Mesenchymal stem cell (in vitro differentiated cells and primary cell): ENCODE data around the gene OR6N2.

Source experiments
- DNase-seq: peaks from one replicate; pipeline ENCODE4 v3.0.0-alpha.2; 2013
- H2AFZ ChIP-seq: one replicate; pipeline ENCODE4 v1.6.1; 2013; ENCODE audit warnings: low read depth, mild to moderate bottlenecking, control low read depth, inconsistent platforms, low read length, moderate library complexity
- H2AK5ac ChIP-seq: 2 replicates; pipeline ENCODE4 v1.6.1; 2013; ENCODE audit warnings: low read length, moderate library complexity, mild to moderate bottlenecking, inconsistent platforms; ENCODE audit not compliant: severe bottlenecking
- H2BK120ac ChIP-seq: one replicate; pipeline ENCODE4 v1.6.1; 2013; ENCODE audit warnings: low read depth, mild to moderate bottlenecking, inconsistent platforms, low read length, moderate library complexity
- H2BK12ac ChIP-seq, 2 experiments: one replicate each; pipeline ENCODE4 v1.6.1; 2013; ENCODE audit warnings: inconsistent platforms in 2 of 2, low read length in 2 of 2, mild to moderate bottlenecking in 2 of 2, moderate library complexity in 2 of 2, control low read depth in 1 of 2
- H2BK15ac ChIP-seq: one replicate; pipeline ENCODE4 v1.6.1; 2013; ENCODE audit warnings: mild to moderate bottlenecking, low read depth, inconsistent platforms; ENCODE audit not compliant: poor library complexity, severe bottlenecking
- H2BK5ac ChIP-seq: 2 replicates; pipeline ENCODE4 v1.6.1; 2013; ENCODE audit warnings: low read depth, mild to moderate bottlenecking, low read length, control low read depth, inconsistent platforms; ENCODE audit not compliant: poor library complexity, severe bottlenecking
- H3K14ac ChIP-seq, 2 experiments: one replicate each; pipeline ENCODE4 v1.6.1; 2013; ENCODE audit warnings: inconsistent platforms in 2 of 2, low read length in 2 of 2, control low read depth in 1 of 2, mild to moderate bottlenecking in 1 of 2, moderate library complexity in 1 of 2
- H3K18ac ChIP-seq, 2 experiments: one replicate each; pipeline ENCODE4 v1.6.1; 2013; ENCODE audit warnings: inconsistent platforms in 2 of 2, low read length in 2 of 2, control low read depth in 1 of 2, low read depth in 1 of 2, mild to moderate bottlenecking in 1 of 2
- H3K23ac ChIP-seq, 2 experiments: one replicate each; pipeline ENCODE4 v1.6.1; 2013; ENCODE audit warnings: inconsistent platforms in 2 of 2, low read length in 2 of 2, mild to moderate bottlenecking in 2 of 2, moderate library complexity in 2 of 2, control low read depth in 1 of 2
- H3K27ac ChIP-seq: 2 replicates; pipeline ENCODE4 v1.5.1; 2013; ENCODE audit warnings: mild to moderate bottlenecking, moderate library complexity, low read length, control low read depth, inconsistent platforms; ENCODE audit not compliant: poor library complexity, severe bottlenecking
- H3K27me3 ChIP-seq, 2 experiments: 2 replicates each; pipeline versions ENCODE4 v1.6.1 to v1.7.0; 2013; ENCODE audit warnings: low read length in 2 of 2, mild to moderate bottlenecking in 2 of 2, moderate library complexity in 2 of 2, control low read depth in 1 of 2, inconsistent platforms in 1 of 2; ENCODE audit not compliant: control insufficient read depth in 1 of 2, insufficient read depth in 1 of 2
- H3K36me3 ChIP-seq, 2 experiments: 2 replicates each; pipeline versions ENCODE4 v1.6.1 to v1.7.0; 2013; ENCODE audit warnings: low read length in 2 of 2, control low read depth in 1 of 2, inconsistent platforms in 1 of 2, low read depth in 1 of 2, mild to moderate bottlenecking in 1 of 2; ENCODE audit not compliant: insufficient read depth in 2 of 2, control insufficient read depth in 1 of 2
- H3K4ac ChIP-seq, 2 experiments: one replicate each; pipeline ENCODE4 v1.6.1; 2013; ENCODE audit warnings: inconsistent platforms in 2 of 2, low read length in 2 of 2, mild to moderate bottlenecking in 2 of 2, moderate library complexity in 2 of 2, control low read depth in 1 of 2, low read depth in 1 of 2
- H3K4me1 ChIP-seq: 2 replicates; pipeline ENCODE4 v1.6.1; 2013; ENCODE audit warnings: low read depth, low read length, control low read depth; ENCODE audit not compliant: control insufficient read depth, insufficient read depth
- H3K4me2 ChIP-seq: 2 replicates; pipeline ENCODE4 v1.6.1; 2013; ENCODE audit warnings: low read length, mild to moderate bottlenecking, inconsistent platforms; ENCODE audit not compliant: poor library complexity, severe bottlenecking
- H3K4me3 ChIP-seq, 2 experiments: 2 replicates each; pipeline versions ENCODE4 v1.5.1 to v1.7.0; 2013; ENCODE audit warnings: low read length in 2 of 2, mild to moderate bottlenecking in 2 of 2, control low read depth in 1 of 2, low read depth in 1 of 2; ENCODE audit not compliant: insufficient read depth in 1 of 2
- H3K79me1 ChIP-seq: replicated peaks from 2 replicates; pipeline ENCODE4 v1.6.1; 2013; ENCODE audit warnings: mild to moderate bottlenecking, control low read depth, low read length, inconsistent platforms; ENCODE audit not compliant: poor library complexity, severe bottlenecking
- H3K9ac ChIP-seq: 2 replicates; pipeline ENCODE4 v1.7.0; 2013; ENCODE audit warnings: mild to moderate bottlenecking, low read length, moderate library complexity
- H3K9me3 ChIP-seq: 2 replicates; pipeline ENCODE4 v1.7.0; 2013; ENCODE audit warnings: mild to moderate bottlenecking, low read length; ENCODE audit not compliant: control insufficient read depth
- H4K8ac ChIP-seq: one replicate; pipeline ENCODE4 v1.6.1; 2013; ENCODE audit warnings: inconsistent platforms, mild to moderate bottlenecking, low read length, moderate library complexity
- H4K91ac ChIP-seq: one replicate; pipeline ENCODE4 v1.6.1; 2013; ENCODE audit warnings: mild to moderate bottlenecking, low read length, inconsistent platforms
- WGBS: methylation state at CpG from one replicate; pipeline ENCODE4 v1.1.7; 2013; ENCODE audit warnings: mixed read lengths; 5-methylcytosine and 5-hydroxymethylcytosine counted together

The OR6N2 gene

GRCh38 chr1:158806916-158807536, 26.0 kb upstream of the OR6N2 start:
- Histone ChIP-seq H4K91ac (no peak overlapping the region), H3K4me3 (no peak overlapping the region), H2AK5ac (no peak overlapping the region), H3K4me1 (no peaks in the 10 kb centered on the region), H2BK15ac (no peak overlapping the region), H2BK12ac (no peak overlapping the region), H3K27me3 (no peaks in the 10 kb centered on the region), H3K4me2 (no peak overlapping the region), H2AFZ (no peak overlapping the region), H2BK120ac (no peak overlapping the region), H3K4ac (no peak overlapping the region), H3K36me3 (no peaks in the 10 kb centered on the region), H2BK5ac (no peak overlapping the region), H3K18ac (no peak overlapping the region), H3K23ac (no peak overlapping the region), H3K79me1 (no peaks in the 10 kb centered on the region), H3K27ac (no peak overlapping the region), H3K9me3 (no peaks in the 10 kb centered on the region), H4K8ac (no peak overlapping the region), H3K14ac (no peak overlapping the region), H3K9ac (no peak overlapping the region)
- WGBS, result 75% methylated on average over 2 of the region's 6 CpGs
- DNase-seq, result peak; percentile 19

DNA sequence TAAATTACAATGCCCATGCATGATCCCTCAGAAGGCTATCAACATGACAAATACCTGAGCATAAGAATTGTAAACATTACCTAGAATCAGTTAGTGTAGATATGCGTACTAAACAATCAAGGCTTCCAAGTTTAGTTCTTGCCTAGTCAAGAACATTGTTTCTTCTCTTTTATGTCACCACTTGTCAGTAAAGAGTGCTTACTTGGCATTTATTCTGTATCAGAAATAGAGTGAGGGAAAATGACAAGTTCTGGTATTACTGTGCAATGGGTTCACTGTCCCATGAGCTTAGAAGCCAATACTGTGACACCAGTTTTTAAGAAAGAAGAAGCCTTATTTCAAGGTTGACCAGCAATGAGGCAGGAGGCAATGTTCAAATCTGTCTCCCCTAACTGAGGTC, 22.7 kb upstream of the OR6N2 start:
- no peak overlapping the region for H4K8ac ChIP-seq
- H4K91ac ChIP-seq, result no peak overlapping the region
- H3K27me3 ChIP-seq, result peaks cover 0 to 2% of the 10 kb centered on the region in 2 experiments
- H2AFZ ChIP-seq, result no peak overlapping the region
- H2BK12ac ChIP-seq, result no peak overlapping the region
- no peaks in the 10 kb centered on the region for H3K79me1 ChIP-seq
- no peak overlapping the region for H3K4ac ChIP-seq
- no peak overlapping the region for H2AK5ac ChIP-seq
- H3K27ac ChIP-seq, result no peak overlapping the region
- no peak overlapping the region for H3K4me3 ChIP-seq
- no peak overlapping the region for H2BK120ac ChIP-seq
- WGBS, result no CpG with 5 or more reads among the region's 1 CpG
- H3K23ac ChIP-seq, result no peak overlapping the region
- no peak for DNase-seq
- H3K9ac ChIP-seq, result no peak overlapping the region
- no peaks in the 10 kb centered on the region for H3K4me1 ChIP-seq
- no peak overlapping the region for H3K14ac ChIP-seq
- H2BK15ac ChIP-seq, result no peak overlapping the region
- H2BK5ac ChIP-seq, result no peak overlapping the region
- H3K9me3 ChIP-seq, result no peaks in the 10 kb centered on the region
- H3K18ac ChIP-seq, result no peak overlapping the region
- H3K36me3 ChIP-seq, result no peaks in the 10 kb centered on the region
- H3K4me2 ChIP-seq, result no peak overlapping the region

DNA sequence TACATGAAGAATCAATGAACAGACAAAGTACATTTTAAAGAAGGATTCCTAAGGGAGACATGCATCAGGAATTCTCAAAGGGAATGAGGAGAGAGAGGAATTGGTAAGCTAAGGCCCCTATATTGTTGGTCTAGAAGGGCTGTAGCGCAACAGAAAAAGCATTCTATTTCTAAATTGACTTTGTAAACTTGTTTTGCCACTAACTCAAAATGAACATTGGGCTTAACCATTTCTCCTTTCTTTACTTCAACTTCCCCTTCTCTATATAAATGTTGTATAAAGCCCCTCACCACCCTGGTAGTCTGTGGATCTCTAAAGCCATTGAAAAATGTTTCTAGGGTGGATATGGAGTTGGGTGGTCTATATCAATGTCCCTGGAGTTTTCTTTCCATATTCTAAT, 20.4 kb upstream of the OR6N2 start:
- H3K36me3 ChIP-seq, result no peaks in the 10 kb centered on the region
- H3K4me2 ChIP-seq, result no peak overlapping the region
- H3K9me3 ChIP-seq, result no peaks in the 10 kb centered on the region
- no peak overlapping the region for H3K4ac ChIP-seq
- no peaks in the 10 kb centered on the region for H3K79me1 ChIP-seq
- H2BK120ac ChIP-seq, result no peak overlapping the region
- no peak overlapping the region for H3K9ac ChIP-seq
- no peak overlapping the region for H2AK5ac ChIP-seq
- no peak overlapping the region for H2AFZ ChIP-seq
- H4K91ac ChIP-seq, result no peak overlapping the region
- no peak overlapping the region for H2BK15ac ChIP-seq
- H2BK12ac ChIP-seq, result no peak overlapping the region
- H4K8ac ChIP-seq, result no peak overlapping the region
- no peak overlapping the region for H3K14ac ChIP-seq
- DNase-seq, result no peak
- no peak overlapping the region for H3K18ac ChIP-seq
- H3K27me3 ChIP-seq, result peaks cover 0 to 6% of the 10 kb centered on the region in 2 experiments
- 88% methylated on average over 1 of the region's 1 CpG for WGBS
- H3K27ac ChIP-seq, result no peak overlapping the region
- no peaks in the 10 kb centered on the region for H3K4me1 ChIP-seq
- no peak overlapping the region for H3K23ac ChIP-seq
- H2BK5ac ChIP-seq, result no peak overlapping the region
- no peak overlapping the region for H3K4me3 ChIP-seq

DNA sequence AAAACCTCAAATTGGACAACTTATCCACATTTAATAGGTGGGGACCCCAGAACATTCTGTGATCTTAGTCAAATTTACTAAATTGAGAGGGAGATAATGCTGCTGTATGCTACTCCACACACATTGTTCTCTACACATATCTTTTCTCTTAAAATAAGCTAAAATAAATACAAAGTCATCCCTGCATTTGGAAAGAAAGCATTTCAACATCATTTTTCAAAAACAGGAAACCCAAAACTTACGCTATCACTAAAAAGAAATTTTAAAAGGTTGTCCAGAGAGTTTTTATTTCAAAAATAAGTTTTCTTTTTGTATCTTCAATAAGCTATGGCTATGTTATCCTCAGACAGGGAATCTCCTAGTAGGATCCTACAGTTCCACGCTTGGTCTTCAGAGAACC, 19.5 kb upstream of the OR6N2 start:
- Histone ChIP-seq H3K36me3 (no peaks in the 10 kb centered on the region), H2BK120ac (no peak overlapping the region), H4K91ac (no peak overlapping the region), H2BK5ac (no peak overlapping the region), H2AFZ (no peak overlapping the region), H3K18ac (no peak overlapping the region), H3K27me3 (peaks cover 0 to 6% of the 10 kb centered on the region in 2 experiments), H3K14ac (no peak overlapping the region), H3K27ac (no peak overlapping the region), H2BK12ac (no peak overlapping the region), H4K8ac (no peak overlapping the region), H3K4ac (no peak overlapping the region), H3K4me2 (no peak overlapping the region), H3K4me1 (no peaks in the 10 kb centered on the region), H3K4me3 (no peak overlapping the region), H2AK5ac (no peak overlapping the region), H3K9me3 (no peaks in the 10 kb centered on the region), H2BK15ac (no peak overlapping the region), H3K9ac (no peak overlapping the region), H3K23ac (no peak overlapping the region), H3K79me1 (no peaks in the 10 kb centered on the region)
- DNase-seq, result no peak
- WGBS, result 74% methylated on average over 1 of the region's 2 CpGs
